GM20431 (cell line): ENCODE measurements around the gene ITPKC.

ENCODE experiments used
- in situ Hi-C: fragments of 300-500 bp; cut with MseI, MboI; formaldehyde crosslinking; loops from one replicate; pipeline ENCODE4 v1.15.0; 2020; ENCODE audit warnings: low sequenced_read_pairs; ENCODE audit not compliant: unreplicated experiment

Gene ITPKC

DNA sequence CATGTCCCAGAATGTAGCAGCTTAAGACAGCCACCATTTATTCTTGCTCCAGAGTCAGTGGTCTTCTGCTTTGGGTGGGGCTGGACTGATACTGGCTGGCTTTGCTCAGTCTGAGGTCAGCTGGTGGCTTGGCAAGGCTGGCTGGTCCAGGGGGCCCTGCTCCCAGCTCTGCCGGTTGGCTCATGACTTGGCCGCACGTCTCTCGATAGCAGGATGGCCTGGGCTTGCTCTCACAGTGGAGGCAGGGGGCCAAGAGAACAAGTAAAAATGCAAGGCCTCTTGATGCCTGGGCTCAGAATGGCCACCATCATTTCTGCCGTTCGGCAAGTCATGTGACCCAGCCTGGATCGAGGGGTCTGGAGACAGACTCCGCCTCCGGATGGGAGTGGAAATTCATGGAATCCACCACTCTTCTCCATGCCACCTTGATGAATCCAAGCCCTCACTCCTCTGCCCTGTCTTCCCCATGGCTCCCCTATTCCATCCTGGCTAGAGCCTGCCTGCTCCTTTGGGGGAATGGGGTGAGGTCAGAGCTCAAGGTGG lies 20.3 kb downstream of the ITPKC start:
- in situ Hi-C loops = no loop called here

DNA sequence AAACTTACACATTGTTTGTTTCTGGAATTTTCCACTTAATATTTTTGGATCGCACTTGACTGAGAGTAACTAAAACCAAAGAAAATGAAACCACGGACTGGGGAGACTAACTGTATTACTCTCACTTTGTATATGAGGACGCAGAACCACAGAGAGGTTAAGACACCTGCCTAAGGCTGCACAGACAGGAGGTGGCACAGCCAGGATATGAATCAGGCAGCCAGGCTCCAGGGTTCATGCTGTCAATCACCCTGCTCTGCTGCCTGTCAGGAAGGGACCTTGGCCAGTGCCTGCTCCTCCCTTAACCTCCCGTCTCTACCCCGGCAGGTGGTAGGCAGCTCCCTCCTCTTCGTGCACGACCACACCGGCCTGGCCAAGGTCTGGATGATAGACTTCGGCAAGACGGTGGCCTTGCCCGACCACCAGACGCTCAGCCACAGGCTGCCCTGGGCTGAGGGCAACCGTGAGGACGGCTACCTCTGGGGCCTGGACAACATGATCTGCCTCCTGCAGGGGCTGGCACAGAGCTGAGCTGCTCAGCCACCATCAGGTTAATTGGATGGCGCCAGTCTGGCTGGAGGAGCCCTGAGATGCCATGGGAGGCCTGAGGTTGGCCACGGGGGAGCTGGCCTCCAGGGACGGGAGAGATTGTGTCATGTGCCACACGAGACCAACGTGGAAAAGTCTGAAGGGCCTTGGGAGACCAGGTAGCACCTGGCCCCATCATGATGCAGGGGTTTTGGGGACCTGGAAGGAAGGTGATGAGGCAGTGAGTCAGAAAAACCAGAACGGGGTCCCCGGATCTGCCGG lies 22.3 kb downstream of the ITPKC start:
- in situ Hi-C loops = no loop called here

DNA sequence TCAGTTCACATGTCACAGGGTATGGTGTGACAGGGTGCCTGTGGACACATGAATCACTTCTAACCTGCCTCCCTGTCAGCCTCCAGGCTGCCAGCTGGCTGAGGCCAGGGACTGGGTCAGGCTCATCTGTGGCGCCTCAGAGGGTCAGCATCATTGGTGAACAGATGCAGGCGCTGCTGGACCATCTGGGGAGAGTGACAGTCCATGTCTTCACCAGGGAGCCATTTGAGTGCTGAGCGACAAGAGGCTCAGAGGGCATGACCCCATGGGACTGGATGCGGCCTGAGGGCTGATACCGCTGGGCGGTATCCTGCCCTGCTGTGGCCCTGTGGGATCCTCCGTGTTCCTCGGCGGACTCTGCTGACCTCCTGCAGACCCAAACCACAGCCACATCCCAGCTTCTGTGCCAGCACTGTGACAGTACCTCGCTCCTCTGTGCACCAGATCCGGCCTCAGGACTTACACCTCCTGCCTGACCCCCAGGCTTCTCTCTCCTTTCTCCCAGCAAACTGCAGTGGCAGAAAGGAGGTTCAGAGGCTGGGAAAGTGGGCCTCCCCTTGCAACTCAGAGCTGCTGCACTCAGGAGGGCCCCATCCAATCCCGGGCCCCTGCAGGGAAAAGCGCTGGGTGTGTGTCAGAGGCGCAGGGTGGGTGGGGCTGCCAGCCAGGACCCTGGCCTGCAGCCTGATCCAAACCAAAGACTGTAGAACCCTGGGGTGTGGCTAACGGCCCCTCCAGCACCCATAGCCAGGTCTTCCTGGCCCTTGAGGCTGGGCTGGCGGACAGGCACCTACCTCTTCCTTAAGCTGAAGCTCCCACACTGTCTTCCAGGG lies 23.2 kb downstream of the ITPKC start:
- in situ Hi-C loops = no loop called here

DNA sequence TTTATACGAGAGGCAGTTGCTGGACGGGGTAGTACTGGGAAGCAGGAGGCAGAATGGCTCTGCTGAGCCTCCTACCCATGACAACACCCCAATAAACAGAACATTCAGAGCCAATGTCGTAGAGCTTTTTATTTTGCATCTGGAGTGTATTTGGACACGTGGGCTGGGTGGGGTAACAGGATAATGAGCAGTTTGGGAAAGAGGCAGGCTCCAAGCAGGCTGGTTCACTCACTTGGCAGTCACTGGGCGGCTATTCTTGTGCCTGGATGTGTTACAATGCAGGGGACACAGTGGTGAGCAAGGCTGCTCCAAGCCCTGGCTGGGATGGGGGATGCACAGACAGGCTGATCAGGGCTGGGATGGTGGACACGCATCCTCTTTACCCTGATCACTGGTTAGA lies 23.8 kb downstream of the ITPKC start:
- in situ Hi-C loops = no loop called here

DNA sequence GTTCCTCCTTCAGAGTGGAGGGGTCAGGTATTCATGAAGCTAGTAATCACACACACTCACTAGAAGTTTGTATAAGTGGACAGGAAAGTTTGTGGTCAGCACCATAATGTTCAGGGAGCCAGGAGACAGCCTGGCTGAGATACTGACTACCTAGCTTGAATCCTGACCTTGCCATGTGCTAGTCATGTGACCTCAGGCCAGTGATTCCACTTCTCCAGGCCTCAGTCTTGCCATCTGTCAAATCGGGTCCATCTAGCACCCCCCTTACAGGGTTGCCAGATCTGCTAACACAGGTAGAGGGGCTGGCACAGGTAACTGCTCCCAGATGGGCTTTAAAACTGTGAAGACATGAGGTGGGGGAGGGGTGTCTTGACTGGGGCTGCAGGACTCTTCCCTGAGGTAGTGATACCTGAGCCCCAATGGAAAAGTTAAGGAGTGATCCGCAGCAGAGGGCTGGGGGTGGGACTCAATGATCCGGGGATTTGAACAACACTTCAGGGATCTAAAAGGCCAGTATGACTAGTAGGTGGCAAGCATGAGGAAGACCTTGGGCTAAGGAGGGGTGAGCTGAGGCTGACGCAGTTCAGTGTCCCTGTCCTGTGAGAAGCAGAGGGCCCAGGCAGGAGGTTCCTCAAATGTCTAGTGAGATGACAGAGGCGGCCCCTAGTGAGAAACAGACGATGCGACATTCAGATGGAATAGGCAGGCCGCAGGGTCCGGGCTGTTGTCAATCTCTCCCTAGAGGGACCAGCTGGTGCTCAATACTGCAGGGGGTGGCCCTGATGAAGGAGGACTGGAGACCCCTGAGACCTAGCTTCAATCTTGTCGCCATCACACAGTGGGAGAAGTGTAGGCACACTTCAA lies 24.8 kb downstream of the ITPKC start:
- in situ Hi-C loops = no loop called here

DNA sequence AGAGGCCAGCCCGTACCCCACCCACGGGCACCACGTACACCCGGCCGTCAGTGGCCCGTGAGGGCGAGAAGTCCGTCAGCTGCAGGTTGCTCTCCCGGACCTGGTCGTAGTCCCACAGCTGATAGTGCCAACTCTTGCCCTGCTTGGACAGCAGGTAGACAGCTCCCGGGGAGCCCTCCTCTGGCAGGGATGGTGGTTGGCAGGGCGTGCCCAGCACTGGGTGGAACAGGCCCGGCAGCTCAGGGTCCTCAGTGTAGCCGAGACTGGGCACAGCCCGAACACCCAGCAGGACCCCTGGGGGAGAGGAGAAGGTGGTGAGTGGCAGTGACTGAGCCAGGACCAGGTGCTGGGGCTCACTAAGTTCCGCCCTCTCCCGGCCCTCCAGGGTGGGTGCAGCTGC lies 25.6 kb downstream of the ITPKC start:
- in situ Hi-C loops = no loop called here

DNA sequence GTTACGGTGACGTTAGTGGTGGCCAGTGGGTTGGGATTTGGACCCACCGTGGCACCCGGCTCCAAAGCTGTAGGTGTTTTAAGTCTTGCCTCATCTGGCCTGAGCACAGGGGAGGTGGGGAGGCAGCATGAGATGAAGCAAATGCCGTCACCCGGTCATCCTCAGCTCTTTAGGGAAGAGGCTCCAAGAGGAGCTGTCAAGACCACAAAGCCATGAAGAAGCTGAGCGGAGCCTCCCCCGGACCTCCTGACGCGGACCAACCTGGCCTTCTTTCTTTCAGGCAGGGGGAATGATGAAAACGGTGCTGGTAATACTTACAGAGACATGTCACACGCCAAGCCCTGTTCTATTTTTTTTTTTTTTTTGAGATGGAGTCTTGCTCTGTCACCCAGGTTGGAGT lies 26.0 kb downstream of the ITPKC start:
- in situ Hi-C loops = no loop called here

DNA sequence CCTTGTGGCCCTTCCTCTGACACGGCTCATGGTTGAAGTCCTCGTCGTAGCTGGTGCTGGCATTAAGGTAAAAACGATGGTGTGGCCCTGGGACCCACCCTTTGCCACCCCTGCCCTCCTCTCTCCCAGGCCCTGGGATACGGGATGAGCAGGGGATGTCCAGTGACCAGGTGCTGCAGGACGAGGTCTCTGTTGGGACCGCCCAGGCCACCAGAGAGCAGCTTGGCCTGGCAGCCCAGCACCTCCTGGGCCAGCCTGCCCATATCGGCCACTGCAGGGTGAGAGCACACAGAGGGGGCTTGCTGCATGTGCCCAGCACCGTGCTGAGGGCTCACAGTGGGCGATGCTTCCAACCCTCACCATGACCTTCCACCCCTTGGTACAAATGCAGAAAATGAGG lies 27.0 kb downstream of the ITPKC start:
- in situ Hi-C loops = no loop called here

DNA sequence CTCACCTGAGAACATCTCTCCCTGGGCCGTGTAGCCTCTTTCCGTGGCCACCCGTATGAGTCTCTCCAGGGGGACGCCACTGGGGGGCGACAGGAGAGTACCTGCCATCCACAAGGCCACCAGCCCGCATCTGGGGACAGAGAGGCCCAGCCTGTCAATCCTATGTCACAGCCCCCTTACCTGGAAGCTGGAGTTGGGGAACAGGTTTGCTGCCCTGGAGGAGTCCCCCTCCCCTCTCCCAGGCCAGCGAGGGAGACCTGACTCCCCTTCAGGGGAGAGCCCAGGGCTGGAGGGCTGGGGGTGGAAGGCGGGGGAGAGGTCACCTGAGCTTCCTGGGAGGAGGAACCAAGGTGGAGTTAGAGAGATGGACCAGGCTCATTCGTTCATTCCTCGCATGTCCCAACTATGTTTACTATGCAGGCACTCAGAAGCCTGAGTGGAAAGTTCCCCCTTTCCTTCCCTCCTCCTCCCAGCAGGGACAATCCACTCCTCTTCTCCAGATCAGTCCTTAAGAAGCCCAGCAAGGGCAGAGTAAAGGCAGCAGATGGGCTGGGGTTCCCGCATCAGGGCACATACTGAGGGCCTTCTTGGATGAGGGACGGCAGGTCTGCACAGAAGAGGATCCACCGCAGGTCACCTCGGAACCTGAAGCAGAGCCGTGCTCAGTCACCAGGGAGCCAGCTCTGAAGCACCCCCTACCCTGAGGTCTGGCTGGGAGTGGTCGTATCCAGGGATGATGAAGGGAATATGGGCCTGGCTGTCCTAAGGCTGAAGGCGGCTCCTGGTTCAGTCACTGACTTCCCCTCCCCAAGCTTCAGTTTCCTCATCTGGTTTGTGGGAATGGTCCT lies 27.9 kb downstream of the ITPKC start:
- in situ Hi-C loops = no loop called here

DNA sequence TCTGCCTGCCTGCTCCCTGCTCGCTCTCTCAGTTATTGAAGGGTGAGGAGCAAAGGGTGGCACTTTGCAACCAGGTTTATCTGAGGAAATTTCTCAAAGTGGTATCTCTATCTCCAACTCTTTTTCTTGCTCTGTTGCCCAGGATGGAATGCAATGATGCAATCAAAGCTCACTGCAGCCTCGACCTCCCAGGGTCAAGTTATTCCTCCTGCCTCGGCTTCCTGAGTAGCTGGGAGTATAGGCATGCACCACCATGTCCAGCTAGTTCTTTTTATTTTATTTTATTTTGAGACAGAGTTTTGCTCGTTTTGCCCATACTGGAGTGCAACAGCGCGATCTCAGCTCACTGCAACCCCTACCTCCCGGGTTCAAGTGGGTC lies 28.5 kb downstream of the ITPKC start:
- in situ Hi-C loops = no loop called here

DNA sequence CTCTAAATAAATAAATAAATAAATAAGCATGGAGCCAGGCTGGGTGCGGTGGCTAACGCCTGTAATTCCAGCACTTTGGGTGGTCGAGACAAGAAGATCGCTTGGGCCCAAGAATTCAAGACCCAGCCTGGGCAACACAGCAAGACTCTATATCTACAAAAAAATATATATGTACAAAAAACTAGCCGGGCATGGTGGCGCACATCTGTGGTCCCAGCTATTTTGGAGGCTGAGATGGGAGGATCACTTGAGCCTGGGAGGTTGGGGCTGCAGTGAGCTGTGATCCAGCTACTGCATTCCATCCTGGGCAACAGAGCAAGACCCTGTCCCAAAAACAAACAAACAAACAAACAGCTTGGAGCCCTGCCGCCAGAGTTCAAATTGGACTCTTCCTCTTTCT lies 30.6 kb downstream of the ITPKC start:
- in situ Hi-C loops = no loop called here

DNA sequence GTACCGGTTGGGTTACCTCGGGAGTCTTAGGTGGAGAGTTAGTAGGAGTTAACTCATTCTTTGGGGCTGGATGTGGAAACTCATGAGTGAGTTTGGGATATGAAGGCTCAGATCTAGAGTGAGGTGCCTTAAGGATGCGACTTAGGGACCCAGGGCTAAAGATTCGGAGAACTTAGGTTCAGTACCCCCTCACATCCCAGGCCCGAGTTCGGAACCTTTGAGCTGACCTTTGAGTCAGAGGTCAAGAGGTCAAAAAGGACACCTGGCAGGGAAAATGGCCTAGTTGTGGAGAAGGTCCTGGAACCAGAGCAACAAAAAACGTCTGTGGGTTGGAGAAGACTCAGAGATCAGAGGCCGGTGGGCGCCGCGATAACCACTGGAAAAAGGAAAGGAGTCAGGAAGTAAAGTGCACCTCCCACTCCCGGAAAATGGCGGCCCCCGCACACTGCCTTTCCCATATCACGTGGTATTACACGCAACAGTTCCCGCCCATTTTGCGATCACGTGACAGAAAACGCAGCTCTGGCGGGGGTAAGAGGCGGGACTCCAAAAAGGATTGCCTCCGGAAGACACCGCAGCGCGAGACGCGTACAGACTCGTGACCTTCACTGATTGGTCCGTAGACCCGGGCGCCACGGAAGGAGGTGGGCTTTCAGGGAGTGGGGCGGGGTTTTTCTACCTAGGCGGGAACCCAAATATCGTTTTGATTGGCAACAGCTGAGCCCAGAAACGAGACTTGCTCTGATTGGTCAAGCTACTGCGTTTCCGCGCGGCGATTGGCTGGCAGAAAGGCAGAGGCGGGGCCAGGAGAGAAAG lies 33.4 kb downstream of the ITPKC start, which contains the start of gene ACTMAP:
ACTMAP (minus strand) TSS at position 420 of the 816 bp plus-strand sequence. CDS start 674 bp downstream, outside the sequence.
- in situ Hi-C loops = no loop called here

DNA sequence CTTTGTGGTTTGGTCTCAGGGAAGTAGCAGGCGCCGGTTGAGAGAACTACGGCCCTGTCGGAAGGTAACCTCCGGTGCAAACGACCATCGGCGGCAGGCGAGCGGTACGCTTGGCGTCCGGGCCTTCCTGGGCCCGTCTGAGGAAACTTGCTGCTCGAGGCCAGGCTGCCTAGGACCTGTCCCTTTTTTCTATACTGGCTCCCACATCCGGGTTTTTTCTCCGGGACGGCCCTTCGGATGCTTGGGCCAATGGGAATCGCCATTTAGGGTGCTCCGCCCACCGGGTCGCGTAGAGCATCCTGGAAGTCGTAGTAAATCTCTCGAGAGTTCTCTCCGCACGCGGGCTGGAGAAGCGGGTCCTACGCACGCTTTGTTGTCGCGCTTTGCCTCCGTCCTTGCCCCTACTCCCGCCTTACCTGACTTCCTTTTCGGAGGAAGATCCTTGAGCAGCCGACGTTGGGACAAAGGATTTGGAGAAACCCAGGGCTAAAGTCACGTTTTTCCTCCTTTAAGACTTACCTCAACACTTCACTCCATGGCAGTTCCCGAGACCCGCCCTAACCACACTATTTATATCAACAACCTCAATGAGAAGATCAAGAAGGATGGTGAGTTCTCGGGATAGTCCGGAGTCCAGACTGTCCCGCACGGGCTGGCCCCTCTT lies 34.1 kb downstream of the ITPKC start, which contains the start of gene SNRPA:
SNRPA (plus strand) TSS at position 330 of the 664 bp plus-strand sequence; CDS start at position 536, 206 bp downstream.
- in situ Hi-C loops = no loop called here

DNA sequence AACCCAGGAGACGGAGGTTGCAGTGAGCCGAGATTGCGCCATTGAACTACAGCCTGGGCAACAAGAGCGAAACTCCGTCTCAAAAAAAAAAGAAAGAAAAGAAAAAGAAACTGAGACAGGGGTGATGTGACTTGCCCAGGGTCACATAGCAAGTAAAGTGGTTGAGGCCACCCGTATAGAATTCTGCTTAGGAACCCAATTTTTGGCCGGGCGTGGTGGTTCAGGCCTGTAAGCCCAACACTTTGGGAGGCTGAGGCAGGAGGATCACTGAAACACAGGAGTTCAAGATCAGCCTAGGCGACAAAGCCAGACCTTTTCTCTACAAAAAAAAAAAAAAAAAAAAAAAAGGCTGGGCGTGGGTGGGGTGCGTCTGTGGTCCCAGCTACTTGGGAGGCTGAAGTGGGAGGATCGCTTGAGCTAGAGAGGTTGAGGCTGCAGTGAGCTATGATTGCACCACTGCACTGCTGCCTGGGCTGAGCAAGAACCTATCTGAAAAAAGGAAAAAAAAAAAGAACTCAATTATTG lies 35.4 kb downstream of the ITPKC start:
- in situ Hi-C loops = no loop called here

DNA sequence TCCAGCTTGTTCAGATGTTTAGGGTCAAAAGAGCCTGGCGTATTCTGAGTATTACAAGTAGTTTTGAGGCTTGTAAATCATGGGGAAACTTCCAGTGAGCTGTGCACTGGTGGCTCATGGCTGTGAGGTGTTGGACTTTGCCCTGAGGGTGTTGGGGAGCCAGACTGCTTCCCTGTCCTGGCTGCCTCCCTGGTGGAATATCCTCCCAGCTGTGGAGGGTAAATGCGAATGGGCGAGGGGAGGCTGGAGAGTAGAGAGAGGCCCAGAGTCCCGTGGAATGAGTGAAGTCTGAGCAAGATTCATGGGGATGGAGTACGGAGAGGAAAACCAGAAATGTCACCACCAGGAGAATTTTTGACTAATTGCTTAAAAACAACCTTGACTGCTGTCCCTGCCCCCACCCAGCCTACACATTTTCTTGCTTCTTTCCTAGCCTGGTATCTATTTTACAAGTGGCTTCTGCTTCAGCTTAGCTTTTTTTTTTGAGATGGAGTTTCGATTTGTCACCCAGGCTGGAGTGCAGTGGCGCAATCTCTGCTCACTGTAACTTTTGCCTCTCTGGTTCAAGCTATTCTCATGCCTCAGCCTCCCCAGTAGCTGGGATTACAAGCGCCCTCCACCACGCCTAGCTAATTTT lies 37.8 kb downstream of the ITPKC start:
- in situ Hi-C loops = no loop called here

DNA sequence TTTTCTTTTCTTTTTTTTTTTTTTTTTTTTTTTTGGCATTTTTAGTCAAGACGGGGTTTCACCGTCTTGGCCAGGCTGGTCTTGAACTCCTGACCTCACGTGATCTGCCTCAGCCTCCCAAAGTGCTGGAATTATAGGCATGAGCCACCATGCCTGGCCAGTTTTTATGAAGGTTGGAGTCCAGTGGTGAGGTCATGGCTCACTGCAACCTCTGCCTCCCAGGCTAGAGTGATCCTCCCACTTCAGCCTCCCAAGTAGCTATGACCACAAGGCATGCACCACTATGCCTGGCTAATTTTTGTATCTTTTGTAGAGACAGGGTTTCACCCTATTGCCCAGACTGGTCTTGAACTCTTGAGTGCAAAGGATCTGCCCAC lies 38.3 kb downstream of the ITPKC start:
- in situ Hi-C loops = no loop called here

DNA sequence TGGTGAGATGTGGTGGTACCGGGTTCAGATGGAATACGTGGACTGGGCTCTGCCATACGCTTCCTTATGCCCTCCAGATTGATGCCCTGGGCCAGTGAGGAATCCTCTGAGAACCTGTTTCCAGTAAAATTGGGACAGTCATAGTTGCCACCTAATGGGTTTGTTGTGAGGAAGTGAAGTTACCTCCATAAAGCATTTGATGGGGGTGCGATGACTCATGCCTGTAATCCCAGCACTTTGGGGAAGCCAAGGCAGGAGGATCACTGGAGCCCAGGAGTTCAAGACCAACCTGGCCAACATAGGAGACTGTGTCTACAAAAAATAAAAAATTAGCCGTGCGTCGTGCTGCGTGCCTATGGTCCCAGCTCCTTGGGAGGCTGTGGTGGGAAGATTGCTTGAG lies 38.9 kb downstream of the ITPKC start:
- in situ Hi-C loops = no loop called here
